Transverse colon (tissue), 4 donors: ENCODE measurements around the gene MAST4. TPM values are rescaled to one million over a fixed set of nuclear protein-coding genes. Genes with fewer than 3 reads are reported as not detected.

Experiments used
- DNase-seq: peaks from one replicate; pipeline ENCODE4 v3.0.0-alpha.2; 2019
- H3K27ac ChIP-seq, 4 donors: fragments of 200-600 bp; sonication (generic); 2 replicates each; pipeline ENCODE4 v1.5.1; 2016 to 2018; ENCODE audit warnings: inconsistent platforms in 4 of 4
- H3K27me3 ChIP-seq: fragments of 200-600 bp; sonication (generic); 2 replicates; pipeline ENCODE4 v1.5.1; 2017; ENCODE audit warnings: inconsistent platforms
- H3K36me3 ChIP-seq, 4 donors: fragments of 200-600 bp; sonication (generic); 2 replicates each; pipeline ENCODE4 v1.5.1; 2017 to 2019; ENCODE audit warnings: inconsistent platforms in 4 of 4
- H3K4me1 ChIP-seq, 4 donors: fragments of 200-600 bp; sonication (generic); 2 replicates each; pipeline ENCODE4 v1.5.1; 2017 to 2020; ENCODE audit warnings: inconsistent platforms in 4 of 4
- H3K4me3 ChIP-seq, 4 donors: fragments of 200-600 bp; sonication (generic); 1 replicate in 1 of 4; 2 replicates in 3 of 4; pipeline versions ENCODE4 v1.5.1 to v1.6.1; 2017 to 2019; ENCODE audit warnings: inconsistent platforms in 4 of 4
- H3K9me3 ChIP-seq, 2 donors: fragments of 200-600 bp; sonication (generic); 2 replicates each; pipeline ENCODE4 v1.5.1; 2017 to 2019; ENCODE audit warnings: inconsistent platforms in 2 of 2
- EP300 ChIP-seq: sonication (generic); formaldehyde crosslinking; IDR thresholded peaks from one replicate; pipeline ENCODE4 v1.6.1; 2017; ENCODE audit warnings: antibody characterized with exemption, low read depth
- POLR2A ChIP-seq: fragments of 450-650 bp; IDR thresholded peaks from one replicate; pipeline ENCODE4 v1.6.1; 2016; ENCODE audit warnings: antibody characterized with exemption, mild to moderate bottlenecking, moderate library complexity
- POLR2AphosphoS5 ChIP-seq, 3 donors: sonication (generic); formaldehyde crosslinking; IDR thresholded peaks; one replicate each; pipeline ENCODE4 v1.6.1; 2016; ENCODE audit warnings: antibody characterized with exemption in 3 of 3
- WGBS, 2 donors: methylation state at CpG; one replicate each; pipeline ENCODE4 v1.1.5; 2018; ENCODE audit warnings: low coverage in 1 of 2; 5-methylcytosine and 5-hydroxymethylcytosine counted together
- in situ Hi-C, 4 donors: fragments of 200-750 bp; cut with MboI; loops; one replicate each; pipeline versions ENCODE4 v1.15.0 to v1.15.1; 2017; ENCODE audit warnings: low sequenced_read_pairs in 3 of 4, low pct_ligation_motif_present in 1 of 4, low pct_unique_long_range_greater_than_20kb in 1 of 4
- intact Hi-C: fragments of 100-400 bp; cut with DNase I; formaldehyde crosslinking; loops from one replicate; pipeline ENCODE4 v1.15.1; 2023; ENCODE audit warnings: low total_unique reads
- total RNA-seq, 4 donors: library from RNA; depleted of rRNA; stranded (reverse); fragments of >200 nt; gene quantifications; one replicate each; pipeline ENCODE4 v1.1.0, GENCODE V29; 2016
- TF ChIP-seq, protein P1 (sequence below), 5 experiments: fragments of 200-600 bp in 3 of 5; fragments of 450-650 bp in 2 of 5; sonication (generic) in 3 of 5; IDR thresholded peaks; 1 replicate in 2 of 5; 2 replicates in 3 of 5; pipeline ENCODE4 v1.5.1; 2016 to 2017; ENCODE audit warnings: antibody characterized with exemption in 5 of 5, inconsistent platforms in 3 of 5, mild to moderate bottlenecking in 2 of 5, moderate library complexity in 1 of 5

Gene MAST4
- total RNA-seq, 4 donors from 2014 or later: 20.3 to 46.8 (median 35.4) TPM

DNA sequence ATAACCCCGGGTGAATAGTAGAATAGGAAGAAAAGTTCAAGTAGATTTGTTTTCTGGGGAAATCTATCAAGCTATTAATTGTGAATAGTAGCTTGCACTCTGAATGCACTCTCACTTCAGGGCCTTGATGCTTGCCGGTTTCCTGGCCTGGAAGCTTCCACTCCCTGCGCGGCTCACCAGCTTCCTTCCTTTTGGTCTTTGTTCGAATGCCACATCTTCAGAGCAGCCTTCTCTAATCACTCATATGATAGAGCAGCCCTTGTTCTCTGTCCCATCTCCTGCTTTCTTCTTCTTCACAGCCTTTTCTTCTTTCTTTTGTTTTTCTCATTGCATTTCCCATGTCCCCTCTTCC lies 146.7 kb downstream of the MAST4 start:
- Histone ChIP-seq H3K27me3 (peaks cover 5% of the 10 kb centered on the region), H3K4me3 (no peak overlapping the region), H3K36me3 (no peaks in the 10 kb centered on the region), H3K9me3 (no peaks in the 10 kb centered on the region), H3K27ac (no peak overlapping the region), H3K4me1 (peaks cover 0 to 21% (median 8%) of the 10 kb centered on the region in 4 donors)
- no peak for DNase-seq
- WGBS, 2 donors: 68 to 83% methylated on average over 2 to 5 of the region's 5 CpGs
- in situ Hi-C loops: no loop called here
- no peak for TF ChIP-seq POLR2AphosphoS5 (IDR thresholded peaks at IDR 0.05)
- TF ChIP-seq, protein P1, sequence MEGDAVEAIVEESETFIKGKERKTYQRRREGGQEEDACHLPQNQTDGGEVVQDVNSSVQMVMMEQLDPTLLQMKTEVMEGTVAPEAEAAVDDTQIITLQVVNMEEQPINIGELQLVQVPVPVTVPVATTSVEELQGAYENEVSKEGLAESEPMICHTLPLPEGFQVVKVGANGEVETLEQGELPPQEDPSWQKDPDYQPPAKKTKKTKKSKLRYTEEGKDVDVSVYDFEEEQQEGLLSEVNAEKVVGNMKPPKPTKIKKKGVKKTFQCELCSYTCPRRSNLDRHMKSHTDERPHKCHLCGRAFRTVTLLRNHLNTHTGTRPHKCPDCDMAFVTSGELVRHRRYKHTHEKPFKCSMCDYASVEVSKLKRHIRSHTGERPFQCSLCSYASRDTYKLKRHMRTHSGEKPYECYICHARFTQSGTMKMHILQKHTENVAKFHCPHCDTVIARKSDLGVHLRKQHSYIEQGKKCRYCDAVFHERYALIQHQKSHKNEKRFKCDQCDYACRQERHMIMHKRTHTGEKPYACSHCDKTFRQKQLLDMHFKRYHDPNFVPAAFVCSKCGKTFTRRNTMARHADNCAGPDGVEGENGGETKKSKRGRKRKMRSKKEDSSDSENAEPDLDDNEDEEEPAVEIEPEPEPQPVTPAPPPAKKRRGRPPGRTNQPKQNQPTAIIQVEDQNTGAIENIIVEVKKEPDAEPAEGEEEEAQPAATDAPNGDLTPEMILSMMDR (IDR thresholded peaks at IDR 0.05): no peak
- TF ChIP-seq POLR2A: no peak
- TF ChIP-seq EP300: no peak
- intact Hi-C loops: no loop called here

GRCh38 chr5:66743344-66743743 lies 147.2 kb downstream of the MAST4 start:
- Histone ChIP-seq H3K27me3 (peaks cover 5% of the 10 kb centered on the region), H3K4me3 (no peak overlapping the region), H3K27ac (no peak overlapping the region), H3K4me1 (peaks cover 0 to 20% (median 8%) of the 10 kb centered on the region in 4 donors), H3K9me3 (no peaks in the 10 kb centered on the region), H3K36me3 (no peaks in the 10 kb centered on the region)
- whole genome bisulfite sequencing, 2 donors: 91 to 100% methylated on average over 1 to 6 of the region's 6 CpGs
- TF ChIP-seq POLR2A (no peak), EP300 (no peak), POLR2AphosphoS5 (IDR thresholded peaks at IDR 0.05) (no peak)
- TF ChIP-seq, protein P1 (IDR thresholded peaks at IDR 0.05): no peak
- intact Hi-C loops: no loop called here
- DNase-seq: no peak
- in situ Hi-C loops: no loop called here

- TF ChIP-seq POLR2A (no peak), EP300 (no peak), POLR2AphosphoS5 (IDR thresholded peaks at IDR 0.05) (no peak)
- TF ChIP-seq, protein P1 (IDR thresholded peaks at IDR 0.05): no peak
- no peaks in the 10 kb centered on the region for H3K9me3 ChIP-seq
- no peak for DNase-seq
- peaks cover 0 to 16% (median 8%) of the 10 kb centered on the region in 4 donors for H3K4me1 ChIP-seq
- in situ Hi-C loops (no loop called here), intact Hi-C loops (no loop called here)
- peaks cover 5% of the 10 kb centered on the region for H3K27me3 ChIP-seq
- no peak overlapping the region for H3K27ac ChIP-seq
- no peak overlapping the region for H3K4me3 ChIP-seq
- no peaks in the 10 kb centered on the region for H3K36me3 ChIP-seq
- WGBS, 2 donors: 78 to 79% methylated on average over 3 to 4 of the region's 4 CpGs
Measured at GRCh38 chr5:66744040-66744439, 147.8 kb downstream of the MAST4 start.

GRCh38 chr5:66745297-66745696 lies 149.1 kb downstream of the MAST4 start:
- in situ Hi-C loops (no loop called here), intact Hi-C loops (no loop called here)
- WGBS, 2 donors: 93% methylated on average over 5 of the region's 5 CpGs; no CpG with 5 or more reads in 1 of the 2 donors
- Histone ChIP-seq H3K4me1 (peaks cover 0 to 16% (median 8%) of the 10 kb centered on the region in 4 donors), H3K27ac (no peak overlapping the region), H3K9me3 (no peaks in the 10 kb centered on the region), H3K4me3 (no peak overlapping the region), H3K36me3 (no peaks in the 10 kb centered on the region), H3K27me3 (peaks cover 5% of the 10 kb centered on the region)
- TF ChIP-seq POLR2AphosphoS5 (IDR thresholded peaks at IDR 0.05) (no peak), EP300 (no peak), POLR2A (no peak)
- TF ChIP-seq, protein P1 (IDR thresholded peaks at IDR 0.05): no peak
- DNase-seq: no peak
